ENCODE results near the gene EPDR1. TPM values are rescaled to one million over a fixed set of nuclear protein-coding genes. Genes with fewer than 3 reads are reported as not detected.

Gene EPDR1
- total RNA-seq, 1 experiment from 2014 or later = 22.7 TPM

- no peak for ATAC-seq
- Histone ChIP-seq H3K4me3 (ENCODE audit: low read length) (no peak overlapping the region), H3K36me3 (ENCODE audit: low read depth, low read length) (no peaks in the 10 kb centered on the region), H4K20me1 (ENCODE audit: low read length) (no peaks in the 10 kb centered on the region), H2AFZ (ENCODE audit: low read length) (no peak overlapping the region), H3K4me2 (ENCODE audit: low read length) (no peak overlapping the region), H3K9me2 (replicated peaks; ENCODE audit: low read length) (no peaks in the 10 kb centered on the region), H3K9me3 (ENCODE audit: low read length) (no peaks in the 10 kb centered on the region), H3K4me1 (ENCODE audit: insufficient read depth, low read length) (no peaks in the 10 kb centered on the region), H3F3A (ENCODE audit: low read length, unreplicated experiment) (no peaks in the 10 kb centered on the region), H3K9ac (ENCODE audit: low read length) (no peak overlapping the region), H3K27ac (ENCODE audit: low read length) (no peak overlapping the region), H3K27me3 (ENCODE audit: low read length) (no peaks in the 10 kb centered on the region), H3K79me2 (ENCODE audit: low read length) (no peaks in the 10 kb centered on the region)
- no TSS peak for BruUV-seq (replicated peaks)
- intact Hi-C loops (cut with micrococcal nuclease) = no loop called here
- TF ChIP-seq EZH2 (IDR thresholded peaks at IDR 0.05; ENCODE audit: low read length, unreplicated experiment) = no peak
- TF ChIP-seq EZH2phosphoT487 (IDR thresholded peaks at IDR 0.05; ENCODE audit: borderline replicate concordance, low read length) = no peak
- TF ChIP-seq CTCF (conservative IDR thresholded peaks at IDR 0.05; ENCODE audit: low read depth, low read length) = no peak
- ChIA-PET POLR2A (ENCODE audit: unreplicated experiment) (no interaction called here), CTCF (no interaction called here)
- no peak for DNase-seq
These were observed 79.8 kb downstream of the EPDR1 start for GRCh38 chr7:38000272-38000671.

Other genes starting within 250 kb of the EPDR1 start
- not detected in 2 replicates for gene GPR141, start 236.9 kb upstream of the EPDR1 start, total RNA-seq (2014; rRNA removed)
- gene NME8, start 72.0 kb upstream of the EPDR1 start, total RNA-seq (2014; rRNA removed) = not detected in 2 replicates
- not detected in 2 replicates for gene SFRP4, start 3.8 kb upstream of the EPDR1 start, total RNA-seq (2014; rRNA removed)

All from PC-3 (cell line).